AG04449 (cell line): ENCODE results near the gene DHTKD1.

Experiments
- CTCF ChIA-PET: fragments of 350-600 bp; formaldehyde crosslinking; extraction: SDS; loops from one replicate; lab custom pipeline; 2021; ENCODE audit warnings: antibody characterized with exemption; lab: Yijun Ruan, JAX
- POLR2A ChIA-PET: fragments of 400-600, 350-600 bp; formaldehyde crosslinking; extraction: SDS; loops from one replicate; lab custom pipeline; 2020; ENCODE audit warnings: antibody characterized with exemption, inconsistent platforms; lab: Yijun Ruan, JAX
- DNase-seq: peaks from one replicate; pipeline ENCODE4 v3.0.0-alpha.2; 2010; ENCODE audit warnings: low read depth, low spot score
- H3K4me3 ChIP-seq: 2 replicates; pipeline ENCODE4 v1.5.1; 2011; ENCODE audit warnings: low read depth, mild to moderate bottlenecking, control low read depth, low read length
- CTCF ChIP-seq: IDR thresholded peaks from one replicate; pipeline ENCODE4 v1.5.1; 2011; ENCODE audit warnings: mild to moderate bottlenecking, moderate library complexity, low read length, control low read depth, inconsistent platforms; ENCODE audit not compliant: insufficient read depth; ENCODE audit errors: missing control alignments

DHTKD1 gene

DNA sequence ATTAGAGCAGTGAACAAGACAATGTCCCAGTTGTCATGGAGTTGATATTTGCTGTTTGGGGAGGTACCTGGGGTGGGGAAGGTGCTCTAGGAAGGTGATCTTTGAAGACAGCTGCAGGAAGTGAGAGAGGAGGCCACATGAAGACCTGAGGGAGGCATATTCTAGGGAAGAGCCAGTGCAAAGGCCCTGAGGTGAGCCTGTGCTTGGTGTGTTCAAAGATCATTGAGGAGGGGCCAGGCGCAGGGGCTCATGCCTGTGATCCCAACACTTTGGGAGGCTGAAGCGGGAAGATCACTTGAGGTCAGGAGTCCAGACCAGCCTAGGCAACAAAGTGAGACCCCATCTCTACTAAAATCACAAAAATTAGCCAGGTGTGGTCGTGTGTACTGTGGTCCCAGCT, 75.8 kb downstream of the DHTKD1 start:
- no peak overlapping the region for H3K4me3 ChIP-seq
- ChIA-PET CTCF (interaction anchor here (0.8 kb wide), 1 partner anchor 158 kb away, joined by 3 read pairs; no protein-coding TSS in a partner anchor), POLR2A (no interaction called here)
- no peak for TF ChIP-seq CTCF
- DNase-seq = no peak

DNA sequence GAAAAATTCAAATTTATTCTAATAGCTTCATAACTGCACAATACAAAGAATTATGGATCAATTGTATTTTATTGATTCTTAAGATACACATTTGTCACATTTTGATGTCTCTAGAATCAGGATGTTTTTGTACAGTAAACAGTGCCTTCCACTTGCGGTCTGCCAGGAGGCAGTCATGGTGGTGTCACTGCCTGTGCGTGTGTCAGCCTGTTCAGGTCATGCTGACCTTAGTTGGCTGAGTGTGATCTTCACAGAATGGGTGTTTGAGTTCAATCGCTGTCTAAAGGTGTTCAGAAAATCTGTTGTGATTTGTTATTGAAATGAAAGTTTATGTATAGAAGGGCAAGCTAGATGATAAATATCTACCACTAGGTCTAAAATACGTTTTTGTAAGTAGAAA, 81.4 kb downstream of the DHTKD1 start:
- POLR2A ChIA-PET = no interaction called here
- no peak for DNase-seq
- CTCF ChIA-PET = interaction anchor here (1.5 kb wide), 1 partner anchor 925 kb away, joined by 3 read pairs; no protein-coding TSS in a partner anchor
- no peak overlapping the region for H3K4me3 ChIP-seq
- no peak for TF ChIP-seq CTCF

GRCh38 chr10:12154516-12154915, 85.8 kb downstream of the DHTKD1 start:
- DNase-seq = no peak
- ChIA-PET CTCF (no interaction called here), POLR2A (no interaction called here)
- no peak for TF ChIP-seq CTCF
- no peak overlapping the region for H3K4me3 ChIP-seq

GRCh38 chr10:12156367-12157123, 87.8 kb downstream of the DHTKD1 start:
- H3K4me3 ChIP-seq = no peak overlapping the region

DNA sequence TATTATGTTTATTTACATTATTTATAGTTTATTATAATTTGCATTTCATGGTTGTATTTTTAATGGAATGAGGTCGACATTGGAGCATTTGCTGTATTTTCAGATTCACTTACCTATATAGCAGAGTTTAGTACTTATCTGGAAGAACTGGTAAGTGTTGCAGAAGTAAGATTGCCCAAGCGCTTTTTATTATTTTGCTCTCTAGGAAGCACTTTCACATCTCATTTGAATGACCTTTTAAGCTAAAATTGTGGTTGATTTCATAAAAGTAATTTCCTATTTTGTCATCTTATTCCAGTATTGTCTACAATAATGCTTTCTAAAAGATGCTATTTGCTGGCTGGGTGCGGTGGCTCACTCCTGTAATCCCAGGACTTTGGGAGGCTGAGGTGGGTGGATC, 89.4 kb downstream of the DHTKD1 start:
- CTCF ChIA-PET = no interaction called here
- POLR2A ChIA-PET = no interaction called here
- DNase-seq = no peak
- H3K4me3 ChIP-seq = no peak overlapping the region
- no peak for TF ChIP-seq CTCF

More at GRCh38 chr10:12156367-12157123, 87.8 kb downstream of the DHTKD1 start:
- ChIA-PET CTCF (no interaction called here), POLR2A (no interaction called here)
- DNase-seq = no peak
- TF ChIP-seq CTCF = no peak

- no peak overlapping the region for H3K4me3 ChIP-seq
- CTCF ChIA-PET = no interaction called here
- TF ChIP-seq CTCF = no peak
- POLR2A ChIA-PET = no interaction called here
- no peak for DNase-seq
Observed at GRCh38 chr10:12160664-12161063, 91.9 kb downstream of the DHTKD1 start.
